Measurements from ENCODE around the gene SLC7A10.

GRCh38 chr19:33238481-33239149 is 13.0 kb upstream of the SLC7A10 start:
- TF ChIP-seq, protein P1, sequence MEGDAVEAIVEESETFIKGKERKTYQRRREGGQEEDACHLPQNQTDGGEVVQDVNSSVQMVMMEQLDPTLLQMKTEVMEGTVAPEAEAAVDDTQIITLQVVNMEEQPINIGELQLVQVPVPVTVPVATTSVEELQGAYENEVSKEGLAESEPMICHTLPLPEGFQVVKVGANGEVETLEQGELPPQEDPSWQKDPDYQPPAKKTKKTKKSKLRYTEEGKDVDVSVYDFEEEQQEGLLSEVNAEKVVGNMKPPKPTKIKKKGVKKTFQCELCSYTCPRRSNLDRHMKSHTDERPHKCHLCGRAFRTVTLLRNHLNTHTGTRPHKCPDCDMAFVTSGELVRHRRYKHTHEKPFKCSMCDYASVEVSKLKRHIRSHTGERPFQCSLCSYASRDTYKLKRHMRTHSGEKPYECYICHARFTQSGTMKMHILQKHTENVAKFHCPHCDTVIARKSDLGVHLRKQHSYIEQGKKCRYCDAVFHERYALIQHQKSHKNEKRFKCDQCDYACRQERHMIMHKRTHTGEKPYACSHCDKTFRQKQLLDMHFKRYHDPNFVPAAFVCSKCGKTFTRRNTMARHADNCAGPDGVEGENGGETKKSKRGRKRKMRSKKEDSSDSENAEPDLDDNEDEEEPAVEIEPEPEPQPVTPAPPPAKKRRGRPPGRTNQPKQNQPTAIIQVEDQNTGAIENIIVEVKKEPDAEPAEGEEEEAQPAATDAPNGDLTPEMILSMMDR (optimal IDR thresholded peaks at IDR 0.05 in 1 of 3, IDR thresholded peaks at IDR 0.05 in 1 of 3, conservative IDR thresholded peaks at IDR 0.05 in 1 of 3; ENCODE audit: extremely low read depth in 1 of 3, insufficient read depth in 2 of 3, low read length in 3 of 3) = no peak
- TF ChIP-seq EZH2 (IDR thresholded peaks at IDR 0.05; ENCODE audit: low read length) = no peak

Data from keratinocyte (primary cell).